K562 (cell line): ENCODE data around the gene CCT5. TPM values are rescaled to one million over a fixed set of nuclear protein-coding genes. Genes with fewer than 3 reads are reported as not detected.

ENCODE experiments used
- ARID2 ChIP-seq: fragments of 450-650 bp; IDR thresholded peaks from 2 replicates; pipeline ENCODE4 v1.6.1; 2017; ENCODE audit warnings: antibody characterized with exemption, mild to moderate bottlenecking
- ATF4 ChIP-seq: fragments of 450-650 bp; formaldehyde crosslinking; IDR thresholded peaks from 2 replicates; pipeline ENCODE4 v1.4.0; 2022; ENCODE audit warnings: mild to moderate bottlenecking, moderate library complexity
- CBX3 ChIP-seq, 2 experiments: IDR thresholded peaks; 1 replicate in 1 of 2; 2 replicates in 1 of 2; pipeline ENCODE4 v1.6.1; 2012; ENCODE audit warnings: inconsistent platforms in 2 of 2, low read length in 2 of 2, borderline replicate concordance in 1 of 2, control low read depth in 1 of 2
- DEAF1 ChIP-seq: fragments of 450-650 bp; formaldehyde crosslinking; IDR thresholded peaks from 2 replicates; pipeline ENCODE4 v1.4.0; 2020; ENCODE audit warnings: mild to moderate bottlenecking, moderate library complexity
- EP400 ChIP-seq: fragments of 450-650 bp; IDR thresholded peaks from 2 replicates; pipeline ENCODE4 v1.6.1; 2017; ENCODE audit warnings: antibody characterized with exemption, mild to moderate bottlenecking, moderate library complexity
- JUND ChIP-seq, 2 experiments: IDR thresholded peaks; 2 replicates in 1 of 2; 3 replicates in 1 of 2; pipeline ENCODE4 v1.6.1; 2011; ENCODE audit warnings: borderline replicate concordance in 2 of 2, low read depth in 2 of 2, low read length in 2 of 2, improper control_type of control experiment in 1 of 2, missing biosample characterization in 1 of 2, missing genetic modification characterization in 1 of 2, missing genetic modification reagents in 1 of 2
- KDM4B ChIP-seq, 2 experiments: fragments of 450-650 bp in 1 of 2; sonication (generic) in 1 of 2; IDR thresholded peaks; 2 replicates each; pipeline ENCODE4 v1.6.1; 2016 to 2017; ENCODE audit warnings: borderline replicate concordance in 2 of 2, antibody characterized with exemption in 1 of 2, low read depth in 1 of 2, mild to moderate bottlenecking in 1 of 2
- L3MBTL2 ChIP-seq: fragments of 450-650 bp; IDR thresholded peaks from 2 replicates; pipeline ENCODE4 v1.6.1; 2016; ENCODE audit warnings: mild to moderate bottlenecking, moderate library complexity
- MTF1 ChIP-seq: fragments of 250-450 bp; sonication (Bioruptor Pico); IDR thresholded peaks from 2 replicates; pipeline ENCODE4 v1.9.0; 2021; ENCODE audit warnings: moderate library complexity, mild to moderate bottlenecking, inconsistent platforms, borderline replicate concordance
- MYC ChIP-seq, 2 experiments: fragments of 250-450 bp in 1 of 2; sonication (Bioruptor Pico) in 1 of 2; IDR thresholded peaks; 2 replicates each; pipeline versions ENCODE4 v1.5.1 to v1.6.1; 2012 to 2021; ENCODE audit warnings: low read depth in 2 of 2, borderline replicate concordance in 1 of 2, improper control_type of control experiment in 1 of 2, low read length in 1 of 2, mild to moderate bottlenecking in 1 of 2, moderate library complexity in 1 of 2
- NR0B1 ChIP-seq: fragments of 450-650 bp; IDR thresholded peaks from one replicate; pipeline ENCODE4 v1.6.1; 2018; ENCODE audit warnings: mild to moderate bottlenecking, moderate library complexity; ENCODE audit not compliant: partially characterized antibody
- POLR2AphosphoS5 ChIP-seq: IDR thresholded peaks from 2 replicates; pipeline ENCODE4 v1.6.1; 2011; ENCODE audit warnings: mild to moderate bottlenecking, low read depth, low read length, moderate library complexity; ENCODE audit not compliant: control insufficient read depth, insufficient read depth
- RFX7 ChIP-seq: fragments of 250-450 bp; sonication (Bioruptor Pico); IDR thresholded peaks from 2 replicates; pipeline ENCODE4 v1.5.1; 2021; ENCODE audit warnings: mild to moderate bottlenecking
- SNAPC5 ChIP-seq: fragments of 250-450 bp; sonication (Bioruptor Pico); IDR thresholded peaks from 2 replicates; pipeline ENCODE4 v1.8.0; 2021; ENCODE audit warnings: moderate library complexity, mild to moderate bottlenecking, inconsistent platforms
- TBP ChIP-seq: optimal IDR thresholded peaks from 2 replicates; pipeline ENCODE3; 2011; ENCODE audit warnings: low read depth, low read length, improper control_type of control experiment
- TEAD2 ChIP-seq: fragments of 450-650 bp; IDR thresholded peaks from 2 replicates; pipeline ENCODE4 v1.6.1; 2016; ENCODE audit warnings: missing genetic modification characterization, control low read depth, missing compliant biosample characterization
- THRAP3 ChIP-seq: fragments of 450-650 bp; IDR thresholded peaks from 2 replicates; pipeline ENCODE4 v1.6.1; 2016; ENCODE audit warnings: mild to moderate bottlenecking, inconsistent platforms, borderline replicate concordance
- VEZF1 ChIP-seq: fragments of 200-800 bp; sonication (Bioruptor generic); IDR thresholded peaks from 2 replicates; pipeline ENCODE4 v1.6.1; 2017; ENCODE audit warnings: missing genetic modification characterization, missing compliant biosample characterization
- ZNF324 ChIP-seq: fragments of 250-450 bp; sonication (Bioruptor Pico); IDR thresholded peaks from 2 replicates; pipeline ENCODE4 v1.4.0; 2020; ENCODE audit warnings: mild to moderate bottlenecking
- ZNF696 ChIP-seq: fragments of 250-450 bp; sonication (Bioruptor Pico); conservative IDR thresholded peaks from 2 replicates; pipeline ENCODE4 v1.4.0; 2020; ENCODE audit warnings: mild to moderate bottlenecking, moderate library complexity
- polyA plus RNA-seq, 8 experiments: library from polyadenylated mRNA; depleted of rRNA in 4 of 8; stranded (reverse) in 5 of 8; unstranded in 3 of 8; fragments of >200 nt; fragmentation: Nextera tagmentation in 2 of 8; fragmentation: Illumina TruSeq in 1 of 8; extraction: Ambion mirVana in 2 of 8; extraction: Trizol in 1 of 8; gene quantifications; 2 replicates each; pipeline versions ENCODE4 v1.2.1 to v1.2.3, GENCODE V29; 2011 to 2014; ENCODE audit warnings: inconsistent platforms in 1 of 8, missing spikeins in 1 of 8
- total RNA-seq, 7 experiments: library from RNA; depleted of rRNA in 6 of 7; stranded (reverse); fragments of >200 nt in 6 of 7; fragmentation: Illumina TruSeq in 2 of 7; extraction: Trizol in 2 of 7; gene quantifications; 2 replicates each; pipeline versions ENCODE4 v1.2.1 to v1.2.3, GENCODE V29; 2011 to 2021; ENCODE audit warnings: low replicate concordance in 1 of 7

CCT5 gene
- total and polyA plus RNA-seq, 9 of the 15 experiments (the other 6 are each of a cell fraction or from before 2014, with no cell fraction given) = 782 to 1,606 (median 1,153) TPM

- peak; percentile 77 for TF ChIP-seq L3MBTL2
- no peak for TF ChIP-seq RFX7 (CRISPR knock-in tag)
- TF ChIP-seq MTF1 (CRISPR knock-in tag) = no peak
- no peak for TF ChIP-seq SNAPC5
- peak; percentile 93 for TF ChIP-seq DEAF1
- 0 out of 2 replicates have a peak, but pooled peaks have one; percentile 22 for TF ChIP-seq THRAP3
- no peak for TF ChIP-seq KDM4B (IDR thresholded peaks at IDR 0.05; ENCODE audit: borderline replicate concordance in 2 of 2, low read depth in 1 of 2)
- TF ChIP-seq NR0B1 = no peak
- TF ChIP-seq ATF4 (CRISPR knock-in tag) = peak; percentile 71; the same call in 1 of the 2 replicates
- peak; percentile 70; the same call in 1 of the 2 replicates for TF ChIP-seq POLR2AphosphoS5
- peak; percentile 49; the same call in 1 of the 2 replicates for TF ChIP-seq JUND (IDR thresholded peaks at IDR 0.05; ENCODE audit: borderline replicate concordance, low read depth, low read length)
- TF ChIP-seq JUND (tag; IDR thresholded peaks at IDR 0.05; ENCODE audit: borderline replicate concordance, low read depth, low read length) = peak; percentile 68; the same call in 2 of the 3 replicates
- TF ChIP-seq ZNF696 (CRISPR knock-in tag) = peak; percentile 59; the same call in 1 of the 2 replicates
- TF ChIP-seq VEZF1 = 0 out of 2 replicates have a peak, but pooled peaks have one; percentile 13
- no peak for TF ChIP-seq TBP
- 0 out of 2 replicates have a peak, but pooled peaks have one; percentile 22 for TF ChIP-seq ARID2
- 0 out of 2 replicates have a peak, but pooled peaks have one; percentile 20 for TF ChIP-seq ZNF324
- TF ChIP-seq MYC (IDR thresholded peaks at IDR 0.05; ENCODE audit: low read depth, low read length) = peak; percentile 88
- TF ChIP-seq MYC (CRISPR knock-in tag; IDR thresholded peaks at IDR 0.05; ENCODE audit: borderline replicate concordance, low read depth) = no peak
- TF ChIP-seq CBX3 (IDR thresholded peaks at IDR 0.05; ENCODE audit: borderline replicate concordance in 1 of 2, low read length in 2 of 2) = 0 out of 3 replicates have a peak, but pooled peaks of 1 of the 2 experiments have one; percentile 64
- no peak for TF ChIP-seq TEAD2
- peak; percentile 48 for TF ChIP-seq EP400
Measured at GRCh38 chr5:10283927-10284635, 34.0 kb downstream of the CCT5 start (continued).
